Adrenal gland (tissue), 12 donors: ENCODE data around the gene FGF12. TPM values are rescaled to one million over a fixed set of nuclear protein-coding genes. Genes with fewer than 3 reads are reported as not detected.

ENCODE experiments used
- DNase-seq, 7 donors: peaks; one replicate each; pipeline ENCODE4 v3.0.0-alpha.2; 2019 to 2020
- H3K27ac ChIP-seq, 5 donors: fragments of 200-600 bp; sonication (generic) in 4 of 5; 1 replicate in 3 of 5; 2 replicates in 2 of 5; pipeline versions ENCODE4 v1.5.1 to v1.8.0; 2016 to 2020; ENCODE audit warnings: mild to moderate bottlenecking in 1 of 5
- H3K27me3 ChIP-seq: fragments of 200-600 bp; 2 replicates; pipeline ENCODE4 v1.8.0; 2021
- H3K36me3 ChIP-seq, 2 donors: fragments of 200-600 bp; replicated peaks in 1 of 2; 1 replicate in 1 of 2; 2 replicates in 1 of 2; pipeline versions ENCODE4 v1.5.1 to v1.8.0; 2018 to 2022
- H3K4me1 ChIP-seq, 2 donors: fragments of 200-600 bp; replicated peaks in 1 of 2; 1 replicate in 1 of 2; 2 replicates in 1 of 2; pipeline versions ENCODE4 v1.5.1 to v1.8.0; 2018 to 2021
- H3K4me3 ChIP-seq, 4 donors: fragments of 200-600 bp; sonication (generic) in 3 of 4; one replicate each; pipeline ENCODE4 v1.5.1; 2016 to 2018
- H3K9me3 ChIP-seq, 3 donors: fragments of 200-600 bp; sonication (generic) in 1 of 3; replicated peaks in 1 of 3; 1 replicate in 2 of 3; 2 replicates in 1 of 3; pipeline versions ENCODE4 v1.5.1 to v1.8.0; 2016 to 2021
- CTCF ChIP-seq, 6 experiments: fragments of 450-650 bp in 4 of 6; fragments of 200-600 bp in 2 of 6; sonication (generic) in 1 of 6; IDR thresholded peaks; 1 replicate in 5 of 6; 2 replicates in 1 of 6; pipeline versions ENCODE4 v1.5.1 to v1.8.0; 2016 to 2021; ENCODE audit warnings: antibody characterized with exemption in 6 of 6, mild to moderate bottlenecking in 2 of 6, moderate library complexity in 1 of 6
- POLR2A ChIP-seq, 2 donors: fragments of 450-650 bp; IDR thresholded peaks; one replicate each; pipeline ENCODE4 v1.6.1; 2017; ENCODE audit warnings: antibody characterized with exemption in 2 of 2, mild to moderate bottlenecking in 2 of 2, moderate library complexity in 1 of 2
- WGBS, 4 donors: extraction: QIAGEN DNeasy Blood & Tissue Kit in 2 of 4; methylation state at CpG; one replicate each; pipeline versions ENCODE4 v1.1.5 to v1.1.7; 2013 to 2017; 5-methylcytosine and 5-hydroxymethylcytosine counted together
- intact Hi-C, 2 donors: fragments of 100-400 bp; cut with DNase I; formaldehyde crosslinking; loops; one replicate each; pipeline versions ENCODE4 v1.14.1 to v1.15.0; 2022 to 2023
- polyA plus RNA-seq, 3 donors: library from polyadenylated mRNA; stranded (reverse); fragments of 200-250 nt in 2 of 3; fragments of 350-450 nt in 1 of 3; fragmentation: Illumina TruSeq in 1 of 3; extraction: RNeasy Lipid Tissue Mini Kit (QIAGEN cat#74804) in 1 of 3; gene quantifications; one replicate each; pipeline ENCODE4 v1.2.3, GENCODE V29; 2013 to 2014
- total RNA-seq, 9 donors: library from RNA; depleted of rRNA in 4 of 9; stranded (reverse); fragments of >200 nt in 4 of 9; fragments of 120-200 nt in 1 of 9; fragmentation: NEBNext Ultra II Directional in 1 of 9; extraction: Animal tissue kit (Norgen Biotek cat#: 25700) in 1 of 9; gene quantifications; one replicate each; pipeline versions ENCODE4 v1.1.0 to v1.2.4, GENCODE V29; 2013 to 2023
- donor health status: healthy with polysubstance abuse.
- donor health status: Bipolar disorder and iron deficiency.
- donor health status: DM: yes; HTN: yes; CAD: no.
- donor health status: DM: no; HTN: no; CAD: no.
- donor health status: DM: no; HTN: no; CAD: no.
- donor health status: DM: yes; HTN: yes; CAD: no.

Gene FGF12
- total and polyA plus RNA-seq, 12 donors, result 23.3 to 286 (median 81.3) TPM

GRCh38 chr3:192758654-192759053 is 31.3 kb upstream of the FGF12 start:
- H3K9me3 ChIP-seq, result no peaks in the 10 kb centered on the region
- H3K4me3 ChIP-seq, result no peak overlapping the region
- TF ChIP-seq POLR2A (IDR thresholded peaks at IDR 0.05) (no peak), CTCF (IDR thresholded peaks at IDR 0.05) (no peak)
- intact Hi-C loops, result no loop called here
- no peaks in the 10 kb centered on the region for H3K4me1 ChIP-seq
- H3K36me3 ChIP-seq, result no peaks in the 10 kb centered on the region
- WGBS, 4 donors, result 68 to 85% (median 80%) methylated on average over 6 to 7 of the region's 7 CpGs
- H3K27ac ChIP-seq, result no peak overlapping the region
- no peaks in the 10 kb centered on the region for H3K27me3 ChIP-seq
- DNase-seq, result no peak

- H3K9me3 ChIP-seq, result no peaks in the 10 kb centered on the region
- H3K4me1 ChIP-seq, result no peaks in the 10 kb centered on the region
- H3K27ac ChIP-seq, result no peak overlapping the region
- no peak for TF ChIP-seq CTCF (IDR thresholded peaks at IDR 0.05)
- no peak for TF ChIP-seq POLR2A (IDR thresholded peaks at IDR 0.05)
- WGBS, 4 donors, result 32 to 75% (median 66%) methylated on average over 2 of the region's 2 CpGs
- peaks cover 4% of the 10 kb centered on the region for H3K27me3 ChIP-seq
- intact Hi-C loops, result no loop called here
- no peak for DNase-seq
- no peaks in the 10 kb centered on the region for H3K36me3 ChIP-seq
- no peak overlapping the region for H3K4me3 ChIP-seq
Measured at GRCh38 chr3:192751148-192751547, 23.8 kb upstream of the FGF12 start.

- no peak overlapping the region for H3K27ac ChIP-seq
- WGBS, 4 donors, result 48 to 77% (median 68%) methylated on average over 5 of the region's 5 CpGs
- DNase-seq, result no peak
- intact Hi-C loops, result no loop called here
- H3K4me3 ChIP-seq, result no peak overlapping the region
- H3K4me1 ChIP-seq, result no peaks in the 10 kb centered on the region
- TF ChIP-seq POLR2A (IDR thresholded peaks at IDR 0.05), result no peak
- TF ChIP-seq CTCF (IDR thresholded peaks at IDR 0.05), result no peak
- peaks cover 4% of the 10 kb centered on the region for H3K27me3 ChIP-seq
- H3K36me3 ChIP-seq, result no peaks in the 10 kb centered on the region
- H3K9me3 ChIP-seq, result no peaks in the 10 kb centered on the region
Measured at GRCh38 chr3:192750201-192750600, 22.9 kb upstream of the FGF12 start.

- 42 to 48% (median 46%) methylated on average over 3 of the region's 3 CpGs for WGBS, 4 donors
Measured at GRCh38 chr3:192747746-192748145, 20.4 kb upstream of the FGF12 start.

More at GRCh38 chr3:192747746-192748145, 20.4 kb upstream of the FGF12 start:
- Histone ChIP-seq H3K36me3 (no peaks in the 10 kb centered on the region), H3K4me1 (no peaks in the 10 kb centered on the region), H3K9me3 (no peaks in the 10 kb centered on the region), H3K27me3 (peaks cover 4% of the 10 kb centered on the region), H3K27ac (no peak overlapping the region), H3K4me3 (no peak overlapping the region)
- TF ChIP-seq CTCF (IDR thresholded peaks at IDR 0.05) (no peak), POLR2A (IDR thresholded peaks at IDR 0.05) (no peak)
- no peak for DNase-seq
- intact Hi-C loops, result no loop called here
